Measurements from ENCODE around the gene KRT71.

GRCh38 chr12:52524898-52525591 lies 27.9 kb downstream of the KRT71 start:
- TF ChIP-seq CTCF (conservative IDR thresholded peaks at IDR 0.05; ENCODE audit: low read length) (no peak), EZH2phosphoT487 (IDR thresholded peaks at IDR 0.05; ENCODE audit: borderline replicate concordance) (no peak)

All from Loucy (cell line).